Neuron (in vitro differentiated cells): Measurements from ENCODE around the gene PIK3R5.

ENCODE experiments used
- H2AFZ ChIP-seq: one replicate; pipeline ENCODE4 v1.6.1; 2013; ENCODE audit warnings: low read depth, mild to moderate bottlenecking, inconsistent platforms, low read length, moderate library complexity
- H3K27me3 ChIP-seq: one replicate; pipeline ENCODE4 v1.6.1; 2013; ENCODE audit warnings: low read length; ENCODE audit not compliant: insufficient read depth
- H3K36me3 ChIP-seq: one replicate; pipeline ENCODE4 v1.6.1; 2013; ENCODE audit warnings: low read length; ENCODE audit not compliant: insufficient read depth
- H3K4me1 ChIP-seq: one replicate; pipeline ENCODE4 v1.6.1; 2013; ENCODE audit warnings: low read length; ENCODE audit not compliant: insufficient read depth
- H3K4me3 ChIP-seq: 2 replicates; pipeline ENCODE4 v1.5.1; 2013; ENCODE audit warnings: mild to moderate bottlenecking, low read length, moderate library complexity
- H3K9me3 ChIP-seq: one replicate; pipeline ENCODE4 v1.6.1; 2013; ENCODE audit warnings: low read length

PIK3R5 gene, protein sequence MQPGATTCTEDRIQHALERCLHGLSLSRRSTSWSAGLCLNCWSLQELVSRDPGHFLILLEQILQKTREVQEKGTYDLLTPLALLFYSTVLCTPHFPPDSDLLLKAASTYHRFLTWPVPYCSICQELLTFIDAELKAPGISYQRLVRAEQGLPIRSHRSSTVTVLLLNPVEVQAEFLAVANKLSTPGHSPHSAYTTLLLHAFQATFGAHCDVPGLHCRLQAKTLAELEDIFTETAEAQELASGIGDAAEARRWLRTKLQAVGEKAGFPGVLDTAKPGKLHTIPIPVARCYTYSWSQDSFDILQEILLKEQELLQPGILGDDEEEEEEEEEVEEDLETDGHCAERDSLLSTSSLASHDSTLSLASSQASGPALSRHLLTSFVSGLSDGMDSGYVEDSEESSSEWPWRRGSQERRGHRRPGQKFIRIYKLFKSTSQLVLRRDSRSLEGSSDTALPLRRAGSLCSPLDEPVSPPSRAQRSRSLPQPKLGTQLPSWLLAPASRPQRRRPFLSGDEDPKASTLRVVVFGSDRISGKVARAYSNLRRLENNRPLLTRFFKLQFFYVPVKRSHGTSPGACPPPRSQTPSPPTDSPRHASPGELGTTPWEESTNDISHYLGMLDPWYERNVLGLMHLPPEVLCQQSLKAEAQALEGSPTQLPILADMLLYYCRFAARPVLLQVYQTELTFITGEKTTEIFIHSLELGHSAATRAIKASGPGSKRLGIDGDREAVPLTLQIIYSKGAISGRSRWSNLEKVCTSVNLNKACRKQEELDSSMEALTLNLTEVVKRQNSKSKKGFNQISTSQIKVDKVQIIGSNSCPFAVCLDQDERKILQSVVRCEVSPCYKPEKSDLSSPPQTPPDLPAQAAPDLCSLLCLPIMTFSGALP

DNA sequence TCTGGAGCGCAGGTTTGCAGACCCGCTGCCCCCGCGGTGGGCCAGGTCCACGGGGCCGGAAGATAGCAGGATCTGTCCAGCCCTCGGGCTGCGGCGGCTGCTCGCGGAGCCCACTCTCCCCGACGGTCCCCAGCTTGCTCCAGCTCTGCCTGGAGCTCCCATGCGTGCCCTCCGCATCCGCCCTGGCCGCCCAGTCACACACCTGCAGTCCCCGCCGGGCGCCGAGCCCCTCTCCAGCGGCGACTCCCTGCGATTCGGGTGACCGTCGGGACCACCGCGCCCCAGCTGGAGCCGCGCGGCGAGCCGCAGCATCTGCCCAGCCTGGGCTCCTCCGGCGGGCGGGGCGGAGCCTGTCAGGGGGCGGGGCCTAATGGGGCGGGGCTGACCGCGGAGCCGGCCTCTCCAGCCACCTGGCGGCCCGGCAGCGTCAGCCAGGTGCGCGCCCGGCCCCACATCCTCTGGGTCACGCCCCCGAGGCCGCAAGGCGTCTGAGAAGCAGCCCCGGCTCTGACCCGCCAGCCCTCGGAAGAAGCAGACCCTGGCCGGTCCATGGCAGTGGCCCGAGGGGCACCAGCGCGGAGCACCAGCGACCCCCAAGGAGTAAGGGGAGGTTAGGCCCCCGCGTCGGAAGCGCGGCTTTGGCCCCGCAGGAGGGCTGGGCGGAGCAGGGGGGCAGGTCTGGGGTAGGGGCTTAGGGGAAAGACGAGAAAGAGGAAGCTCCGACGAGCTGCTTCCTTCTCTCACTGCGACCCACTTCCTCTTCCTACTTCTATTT lies at the start of gene PIK3R5:
Gene PIK3R5, minus strand, starts transcription at position 314 of the 775 bp plus-strand sequence. CDS start 54,213 bp downstream, outside the sequence.
- Histone ChIP-seq H2AFZ (no peak within 1 kb of the TSS), H3K9me3 (peaks cover 8% of the 10 kb centered on the region), H3K36me3 (no peaks in the 10 kb centered on the region), H3K27me3 (peaks cover 48% of the 10 kb centered on the region), H3K4me3 (no peak within 1 kb of the TSS), H3K4me1 (no peaks in the 10 kb centered on the region)

- H3K9me3 ChIP-seq = peaks cover 5% of the 10 kb centered on the region
- no peaks in the 10 kb centered on the region for H3K4me1 ChIP-seq
- no peak overlapping the region for H3K4me3 ChIP-seq
- H3K36me3 ChIP-seq = no peaks in the 10 kb centered on the region
- H2AFZ ChIP-seq = no peak overlapping the region
- H3K27me3 ChIP-seq = peaks cover 11% of the 10 kb centered on the region
Observed at GRCh38 chr17:9011001-9011400, 45.5 kb upstream of the PIK3R5 start.

GRCh38 chr17:9009737-9010136 lies 44.2 kb upstream of the PIK3R5 start:
- Histone ChIP-seq H3K27me3 (peaks cover 23% of the 10 kb centered on the region), H3K4me1 (no peaks in the 10 kb centered on the region), H3K4me3 (no peak overlapping the region), H3K9me3 (peaks cover 5% of the 10 kb centered on the region), H3K36me3 (no peaks in the 10 kb centered on the region), H2AFZ (no peak overlapping the region)

GRCh38 chr17:9009096-9009495 lies 43.6 kb upstream of the PIK3R5 start:
- Histone ChIP-seq H3K36me3 (no peaks in the 10 kb centered on the region), H3K27me3 (peaks cover 30% of the 10 kb centered on the region), H3K4me1 (no peaks in the 10 kb centered on the region), H3K9me3 (peaks cover 5% of the 10 kb centered on the region), H2AFZ (no peak overlapping the region), H3K4me3 (no peak overlapping the region)

GRCh38 chr17:9007052-9007714 lies 41.7 kb upstream of the PIK3R5 start:
- Histone ChIP-seq H3K9me3 (peaks cover 5% of the 10 kb centered on the region), H3K27me3 (peaks cover 36% of the 10 kb centered on the region), H3K4me1 (peaks cover 7% of the 10 kb centered on the region), H2AFZ (no peak overlapping the region), H3K4me3 (no peak overlapping the region), H3K36me3 (no peaks in the 10 kb centered on the region)

- Histone ChIP-seq H3K27me3 (peaks cover 41% of the 10 kb centered on the region), H3K4me3 (no peak overlapping the region), H3K9me3 (peaks cover 5% of the 10 kb centered on the region), H3K36me3 (no peaks in the 10 kb centered on the region), H2AFZ (no peak overlapping the region), H3K4me1 (peaks cover 8% of the 10 kb centered on the region)
Observed at GRCh38 chr17:9006175-9006767, 40.8 kb upstream of the PIK3R5 start.

- Histone ChIP-seq H3K4me3 (no peak overlapping the region), H3K4me1 (peaks cover 8% of the 10 kb centered on the region), H3K36me3 (no peaks in the 10 kb centered on the region), H2AFZ (no peak overlapping the region), H3K9me3 (no peaks in the 10 kb centered on the region), H3K27me3 (peaks cover 41% of the 10 kb centered on the region)
Observed at GRCh38 chr17:9004961-9005285, 39.4 kb upstream of the PIK3R5 start.

DNA sequence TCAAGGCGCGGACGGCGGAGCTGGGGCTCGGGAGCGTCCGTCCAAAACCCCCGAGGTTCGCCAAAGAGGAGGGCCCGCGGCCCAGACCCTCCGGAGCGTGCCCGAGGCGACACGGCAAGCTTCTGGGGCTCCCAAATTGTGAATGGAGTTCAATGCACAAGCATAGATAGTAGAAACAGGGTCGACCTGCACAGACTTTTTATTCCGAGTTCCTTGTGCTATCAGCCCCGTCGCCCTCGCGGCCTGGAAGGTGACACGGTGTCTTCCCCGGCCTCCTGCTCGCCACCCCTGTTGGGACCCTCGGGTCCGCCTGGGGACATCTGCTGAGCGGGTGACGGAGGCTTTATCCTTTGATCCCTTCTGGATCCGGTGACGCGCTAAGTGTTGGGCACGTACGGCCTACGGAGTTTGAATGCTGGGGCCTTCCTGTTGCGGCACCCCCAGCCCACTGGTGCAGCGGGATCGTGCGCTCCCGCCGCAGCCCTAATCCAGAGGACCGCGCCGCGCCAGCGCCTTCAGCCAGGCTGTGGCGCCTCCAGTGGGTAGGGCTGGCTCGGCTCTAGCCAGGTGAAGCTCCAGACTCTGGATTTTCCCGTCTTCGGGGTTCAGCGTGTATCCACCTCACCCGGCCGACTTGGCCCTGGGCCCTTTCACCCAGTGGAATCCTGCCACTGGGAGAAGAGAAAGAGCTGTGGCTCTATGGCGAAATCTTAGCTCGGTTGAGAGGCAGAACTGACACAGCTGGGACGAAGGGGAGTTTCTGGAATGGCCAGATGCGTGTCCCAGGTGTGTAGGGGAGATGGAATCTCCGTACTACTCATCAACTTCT lies 38.8 kb upstream of the PIK3R5 start:
- Histone ChIP-seq H3K36me3 (no peaks in the 10 kb centered on the region), H3K4me3 (peak overlapping the region; percentile 36), H3K4me1 (peaks cover 8% of the 10 kb centered on the region), H3K9me3 (no peaks in the 10 kb centered on the region), H3K27me3 (peaks cover 40% of the 10 kb centered on the region), H2AFZ (peak overlapping the region; percentile 94)

DNA sequence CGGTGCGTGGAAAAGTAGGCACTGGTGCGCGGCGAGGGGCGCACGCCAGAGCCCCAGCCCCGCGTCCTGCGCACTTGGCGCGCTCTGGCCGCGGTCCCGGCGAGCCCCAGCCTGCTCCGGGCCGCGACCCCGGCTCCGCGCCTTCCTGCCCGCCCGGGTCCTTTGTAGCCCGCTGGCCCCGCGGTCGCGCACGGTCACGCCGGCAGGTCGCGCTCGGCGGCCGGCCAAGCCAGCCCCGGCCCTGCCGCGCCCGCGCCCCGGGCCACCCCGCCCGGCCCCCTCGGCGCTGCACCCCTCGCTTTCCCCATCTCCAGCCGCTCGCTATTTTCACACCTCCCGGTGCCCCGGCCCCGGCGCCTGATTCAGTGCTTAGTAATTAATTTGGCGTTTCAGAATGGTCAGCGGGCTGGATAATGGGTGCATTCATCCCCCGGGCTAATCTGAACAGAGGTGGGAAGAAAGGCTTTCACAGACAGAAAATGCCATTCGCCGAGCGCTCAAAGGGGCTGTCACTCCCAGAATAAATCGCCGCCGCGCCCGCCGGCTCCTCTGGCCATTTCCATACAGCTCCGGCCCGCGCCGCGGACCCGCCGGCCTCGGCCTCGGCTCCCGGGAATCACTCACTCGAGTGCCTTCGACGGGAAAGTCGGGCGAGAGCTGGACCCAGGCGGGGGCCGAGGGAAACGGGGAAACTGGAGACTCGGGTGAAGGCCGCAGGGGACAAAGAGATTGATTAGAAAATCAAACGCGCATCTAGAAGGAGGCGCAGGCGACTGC lies 38.0 kb upstream of the PIK3R5 start:
- peaks cover 37% of the 10 kb centered on the region for H3K27me3 ChIP-seq
- H3K36me3 ChIP-seq = no peaks in the 10 kb centered on the region
- H3K9me3 ChIP-seq = no peaks in the 10 kb centered on the region
- peak overlapping the region; percentile 94 for H2AFZ ChIP-seq
- H3K4me1 ChIP-seq = peaks cover 8% of the 10 kb centered on the region
- peak overlapping the region; percentile 36 for H3K4me3 ChIP-seq

GRCh38 chr17:9002606-9003354 lies 37.3 kb upstream of the PIK3R5 start:
- Histone ChIP-seq H2AFZ (peak overlapping the region; percentile 94), H3K4me1 (peaks cover 8% of the 10 kb centered on the region), H3K4me3 (peak overlapping the region; percentile 36), H3K27me3 (peaks cover 37% of the 10 kb centered on the region), H3K36me3 (no peaks in the 10 kb centered on the region), H3K9me3 (no peaks in the 10 kb centered on the region)

DNA sequence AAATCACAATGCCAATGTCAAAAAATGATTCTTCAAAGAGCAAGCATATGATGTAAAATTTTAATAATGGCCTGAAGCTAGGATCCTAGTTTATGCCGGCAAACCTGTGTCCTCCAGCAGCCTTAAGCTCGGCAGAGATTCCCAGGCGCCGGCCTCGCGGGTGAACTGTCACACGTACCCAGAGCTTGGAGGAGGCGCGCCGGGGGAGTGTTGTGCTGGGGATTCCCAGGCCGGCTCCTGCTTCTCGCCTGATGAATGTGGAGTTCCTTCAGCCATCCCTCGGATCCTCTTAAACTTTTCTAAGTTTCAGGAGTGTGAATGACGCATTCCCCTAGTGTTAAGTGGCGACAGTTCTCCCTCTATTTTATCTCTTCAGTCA lies 36.7 kb upstream of the PIK3R5 start:
- Histone ChIP-seq H3K4me1 (peaks cover 8% of the 10 kb centered on the region), H3K4me3 (peak overlapping the region; percentile 36), H3K36me3 (no peaks in the 10 kb centered on the region), H2AFZ (peak overlapping the region; percentile 94), H3K9me3 (no peaks in the 10 kb centered on the region), H3K27me3 (peaks cover 37% of the 10 kb centered on the region)
